Endothelial cell of umbilical vein (primary cell): Measurements from ENCODE around the gene TUBA3C. TPM values are rescaled to one million over a fixed set of nuclear protein-coding genes. Genes with fewer than 3 reads are reported as not detected.

Experiments
- BruUV-seq: library from RNA; stranded (reverse); fragments of 400-500 nt; replicated peaks from 2 replicates; lab custom pipeline; 2021; lab: Mats Ljungman, UMichigan
- CTCF ChIA-PET: fragments of 300-600, 350-600 bp; sonication (Branson Sonifier 250); formaldehyde crosslinking; loops from one replicate; lab custom pipeline; 2021; ENCODE audit warnings: antibody characterized with exemption, inconsistent platforms; lab: Charles Lee
- POLR2A ChIA-PET: fragments of 300-600, 350-600 bp; sonication (Branson Sonifier 250); formaldehyde crosslinking; loops from one replicate; lab custom pipeline; 2021; ENCODE audit warnings: antibody characterized with exemption, inconsistent platforms; lab: Charles Lee
- DNase-seq: peaks from one replicate; pipeline ENCODE4 v3.0.0-alpha.2; 2011; ENCODE audit warnings: low read depth, low spot score
- FAIRE-seq: peaks from 2 replicates; lab custom pipeline; 2011; peaks lifted over from hg19 to GRCh38; lab: Jason Lieb, UNC
- H2AFZ ChIP-seq: 2 replicates; pipeline ENCODE4 v1.6.0; 2012; ENCODE audit warnings: low read depth, low read length, control low read depth, inconsistent platforms
- H3K27ac ChIP-seq: 2 replicates; pipeline ENCODE4 v1.5.1; 2011; ENCODE audit warnings: low read depth, mild to moderate bottlenecking, control low read depth, low read length, moderate library complexity; ENCODE audit not compliant: insufficient read depth
- H3K27me3 ChIP-seq, 2 experiments: 2 replicates each; pipeline versions ENCODE4 v1.6.0 to v1.6.1; 2011; ENCODE audit warnings: low read length in 2 of 2, mixed read lengths in 1 of 2; ENCODE audit not compliant: control insufficient read depth in 2 of 2, insufficient read depth in 2 of 2
- H3K36me3 ChIP-seq, 2 experiments: 2 replicates in 1 of 2; 3 replicates in 1 of 2; pipeline ENCODE4 v1.5.1; 2011; ENCODE audit warnings: low read length in 2 of 2, mild to moderate bottlenecking in 1 of 2, moderate library complexity in 1 of 2; ENCODE audit not compliant: control insufficient read depth in 2 of 2, insufficient read depth in 2 of 2; ENCODE audit errors: extremely low read depth in 1 of 2
- H3K4me1 ChIP-seq: 3 replicates; pipeline ENCODE4 v1.5.1; 2011; ENCODE audit warnings: mild to moderate bottlenecking, low read length; ENCODE audit not compliant: control insufficient read depth, insufficient read depth; ENCODE audit errors: extremely low read depth
- H3K4me2 ChIP-seq: 2 replicates; pipeline ENCODE4 v1.6.1; 2011; ENCODE audit warnings: low read length, control low read depth, mixed read lengths; ENCODE audit not compliant: insufficient read depth
- H3K4me3 ChIP-seq, 3 experiments: fragments of 200-600 bp in 1 of 3; sonication (generic), shearing (Covaris generic) in 1 of 3; replicated peaks in 1 of 3; 2 replicates each; pipeline ENCODE4 v1.5.1; 2011 to 2016; ENCODE audit warnings: control low read depth in 3 of 3, low read length in 3 of 3, mild to moderate bottlenecking in 2 of 3, inconsistent platforms in 1 of 3, low read depth in 1 of 3, moderate library complexity in 1 of 3; ENCODE audit not compliant: insufficient read depth in 1 of 3
- H3K79me2 ChIP-seq: 2 replicates; pipeline ENCODE4 v1.6.0; 2012; ENCODE audit warnings: low read length, inconsistent platforms; ENCODE audit not compliant: control insufficient read depth, insufficient read depth
- H3K9ac ChIP-seq: replicated peaks from 2 replicates; pipeline ENCODE3; 2011; ENCODE audit warnings: low read length, control low read depth; ENCODE audit not compliant: insufficient read depth; ENCODE audit errors: extremely low read depth
- H3K9me1 ChIP-seq: replicated peaks from 3 replicates; pipeline ENCODE4 v1.6.0; 2011; ENCODE audit warnings: mild to moderate bottlenecking, low read length; ENCODE audit not compliant: control insufficient read depth, insufficient read depth; ENCODE audit errors: extremely low read depth
- H3K9me3 ChIP-seq: replicated peaks from 2 replicates; pipeline ENCODE4 v1.5.1; 2012; ENCODE audit warnings: low read length, inconsistent platforms; ENCODE audit not compliant: control insufficient read depth, insufficient read depth
- H4K20me1 ChIP-seq: replicated peaks from 2 replicates; pipeline ENCODE3; 2011; ENCODE audit warnings: mild to moderate bottlenecking, low read length; ENCODE audit not compliant: control insufficient read depth, insufficient read depth; ENCODE audit errors: extremely low read depth
- CTCF ChIP-seq, 2 donors: IDR thresholded peaks; 1 replicate in 1 of 2; 2 replicates in 1 of 2; pipeline ENCODE4 v1.5.1; 2011; ENCODE audit warnings: low read length in 2 of 2, mild to moderate bottlenecking in 2 of 2, moderate library complexity in 2 of 2, control low read depth in 1 of 2, inconsistent platforms in 1 of 2, low read depth in 1 of 2; ENCODE audit not compliant: insufficient read depth in 1 of 2; ENCODE audit errors: extremely low read depth in 1 of 2
- FOS ChIP-seq: IDR thresholded peaks from 2 replicates; pipeline ENCODE4 v1.6.1; 2011; ENCODE audit warnings: mild to moderate bottlenecking, low read length, moderate library complexity, borderline replicate concordance; ENCODE audit not compliant: insufficient read depth
- GATA2 ChIP-seq: IDR thresholded peaks from 2 replicates; pipeline ENCODE4 v1.7.0; 2011; ENCODE audit warnings: low read depth, mild to moderate bottlenecking, moderate library complexity, mixed read lengths, low read length; ENCODE audit not compliant: insufficient read length, insufficient read depth
- JUN ChIP-seq: IDR thresholded peaks from 2 replicates; pipeline ENCODE4 v1.6.1; 2011; ENCODE audit warnings: borderline replicate concordance, low read depth; ENCODE audit not compliant: insufficient read length, insufficient read depth
- MAX ChIP-seq: IDR thresholded peaks from 2 replicates; pipeline ENCODE4 v1.6.1; 2011; ENCODE audit not compliant: insufficient read depth, insufficient read length
- MYC ChIP-seq: IDR thresholded peaks from one replicate; pipeline ENCODE4 v1.6.1; 2011; ENCODE audit warnings: mild to moderate bottlenecking, low read depth, low read length
- POLR2A ChIP-seq: IDR thresholded peaks from 2 replicates; pipeline ENCODE4 v1.6.1; 2012; ENCODE audit warnings: low read depth, mild to moderate bottlenecking, control low read depth, low read length
- POLR2AphosphoS5 ChIP-seq: IDR thresholded peaks from 2 replicates; pipeline ENCODE4 v1.6.1; 2012; ENCODE audit warnings: low read depth, mild to moderate bottlenecking, control low read depth, low read length, moderate library complexity; ENCODE audit not compliant: insufficient read depth
- dilution Hi-C: fragments of 300-500 bp; cut with MboI; formaldehyde crosslinking; loops from one replicate; pipeline ENCODE4 v1.15.0; 2019; ENCODE audit warnings: low sequenced_read_pairs; ENCODE audit not compliant: extremely low pct_ligation_motif_present
- intact Hi-C: fragments of 100-400 bp; cut with micrococcal nuclease; formaldehyde crosslinking; loops from one replicate; pipeline ENCODE4 v1.10.0; 2022
- polyA plus RNA-seq, 4 experiments: library from polyadenylated mRNA; depleted of rRNA in 3 of 4; stranded (reverse) in 3 of 4; unstranded in 1 of 4; fragments of >200 nt; gene quantifications; 2 replicates each; pipeline versions ENCODE4 v1.2.1 to v1.2.3, GENCODE V29; 2011 to 2012; ENCODE audit warnings: missing spikeins in 1 of 4
- total RNA-seq: library from RNA; stranded (reverse); gene quantifications from 2 replicates; pipeline ENCODE4 v1.2.3, GENCODE V29; 2021

Gene TUBA3C
- total and polyA plus RNA-seq, 2 donors (not counting 3 experiments of a cell fraction or from before 2014, with no cell fraction given), result not detected

- Histone ChIP-seq H3K4me1 (no peaks in the 10 kb centered on the region), H3K27ac (no peak overlapping the region), H3K79me2 (no peaks in the 10 kb centered on the region), H4K20me1 (no peaks in the 10 kb centered on the region), H2AFZ (no peak overlapping the region), H3K4me2 (no peak overlapping the region), H3K36me3 (no peaks in the 10 kb centered on the region), H3K9ac (no peak overlapping the region), H3K9me1 (no peaks in the 10 kb centered on the region), H3K4me3 (no peak overlapping the region), H3K9me3 (peaks cover 9% of the 10 kb centered on the region), H3K27me3 (no peaks in the 10 kb centered on the region)
- no peak for FAIRE-seq
- dilution Hi-C loops (no loop called here), intact Hi-C loops (no loop called here)
- no TSS peak for BruUV-seq
- ChIA-PET POLR2A (no interaction called here), CTCF (no interaction called here)
- DNase-seq, result no peak
- TF ChIP-seq CTCF (IDR thresholded peaks at IDR 0.05; ENCODE audit: extremely low read depth in 1 of 2, insufficient read depth in 1 of 2, low read depth in 1 of 2, low read length in 2 of 2) (no peak), POLR2AphosphoS5 (no peak), FOS (no peak), GATA2 (no peak), MYC (no peak), JUN (no peak), MAX (no peak), POLR2A (no peak)
Observed at GRCh38 chr13:19169991-19170390, 11.6 kb downstream of the TUBA3C start.
